ENCODE results near the gene MARS1.
"Not testable (repeated sequence)": the region's sequence is repeated elsewhere in the genome, so short reads cannot be mapped to it uniquely, and the experiment has no call there.

The MARS1 gene

DNA sequence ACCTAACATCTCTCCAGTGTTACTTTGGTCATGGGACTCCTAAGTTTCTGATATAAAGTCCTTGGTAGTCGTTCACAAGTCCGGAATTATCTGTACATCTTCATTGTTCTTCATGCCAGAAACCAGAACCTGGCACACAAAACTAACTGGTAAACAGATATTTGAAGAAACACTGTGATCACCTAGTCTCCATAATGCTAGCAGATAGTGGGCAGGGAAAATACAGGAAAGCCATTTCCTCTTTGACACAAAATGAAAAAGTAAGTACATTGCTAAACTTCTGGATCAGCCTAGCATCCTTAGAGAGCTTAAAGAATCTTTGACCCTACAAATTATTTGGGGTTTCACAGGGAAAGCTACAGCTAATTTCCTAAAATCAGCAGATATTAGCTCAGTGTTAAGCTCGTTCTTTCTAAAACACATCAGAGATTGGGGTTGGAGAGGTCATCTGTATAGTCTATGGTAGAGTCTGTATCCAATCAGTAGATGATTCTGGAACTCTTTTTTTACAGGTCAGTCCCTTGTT lies 27.6 kb downstream of the MARS1 start:
- in situ Hi-C loops (cut with HindIII; ENCODE audit: low sequenced_read_pairs) = no loop called here

DNA sequence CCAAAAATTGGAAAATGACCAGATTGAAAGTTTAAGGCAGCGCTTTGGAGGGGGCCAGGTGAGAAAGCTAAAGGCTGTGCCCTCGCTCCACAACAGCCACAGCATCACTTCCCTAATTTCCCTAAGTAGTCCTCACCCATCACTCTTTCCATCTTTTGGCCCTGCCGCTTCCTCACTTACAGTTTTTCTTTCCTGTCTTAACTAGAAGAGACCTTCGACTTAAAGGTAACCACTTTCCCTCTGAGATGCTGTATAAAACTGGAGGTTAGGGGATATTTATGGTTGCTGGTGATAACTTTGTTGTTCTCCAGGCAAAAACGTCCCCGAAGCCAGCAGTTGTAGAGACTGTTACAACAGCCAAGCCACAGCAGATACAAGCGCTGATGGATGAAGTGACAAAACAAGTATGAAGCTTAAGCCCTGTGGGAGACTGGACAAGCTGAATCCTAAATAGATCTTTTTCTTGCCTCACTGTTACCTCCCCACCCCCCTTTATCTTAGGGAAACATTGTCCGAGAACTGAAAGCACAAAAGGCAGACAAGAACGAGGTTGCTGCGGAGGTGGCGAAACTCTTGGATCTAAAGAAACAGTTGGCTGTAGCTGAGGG lies 28.2 kb downstream of the MARS1 start:
- in situ Hi-C loops (cut with HindIII; ENCODE audit: low sequenced_read_pairs) = no loop called here

GRCh38 chr12:57516617-57517153 lies 28.8 kb downstream of the MARS1 start:
- in situ Hi-C loops (cut with HindIII; ENCODE audit: low sequenced_read_pairs) = no loop called here

- in situ Hi-C loops (cut with HindIII; ENCODE audit: low sequenced_read_pairs) = no loop called here
Observed at GRCh38 chr12:57517187-57517586, 29.3 kb downstream of the MARS1 start.

GRCh38 chr12:57517718-57518117 lies 29.9 kb downstream of the MARS1 start:
- in situ Hi-C loops (cut with HindIII; ENCODE audit: low sequenced_read_pairs) = not testable (repeated sequence)

- in situ Hi-C loops (cut with HindIII; ENCODE audit: low sequenced_read_pairs) = no loop called here
Observed at GRCh38 chr12:57518176-57518919, 30.5 kb downstream of the MARS1 start.

- in situ Hi-C loops (cut with HindIII; ENCODE audit: low sequenced_read_pairs) = no loop called here
Observed at GRCh38 chr12:57518920-57519795, 31.3 kb downstream of the MARS1 start.

DNA sequence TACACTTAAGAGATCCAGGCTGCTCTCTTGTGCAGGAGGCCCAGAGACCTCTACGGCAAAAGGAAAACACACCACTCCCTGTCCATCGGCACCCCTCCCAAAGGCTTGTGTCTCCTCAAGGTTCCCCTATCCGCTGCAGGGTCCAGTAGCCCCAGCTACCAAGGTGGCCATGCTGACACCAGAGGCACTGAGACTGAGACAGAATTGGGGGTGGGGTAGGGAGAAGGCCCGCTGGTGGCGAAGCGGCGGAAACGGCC lies 31.9 kb downstream of the MARS1 start:
- in situ Hi-C loops (cut with HindIII; ENCODE audit: low sequenced_read_pairs) = no loop called here

GRCh38 chr12:57520053-57520818 lies 32.4 kb downstream of the MARS1 start, which contains the start of gene DDIT3:
TSS of gene DDIT3 (minus strand) at chr12:57520514. CDS start at chr12:57517406, 3,108 bp downstream.
- in situ Hi-C loops (cut with HindIII; ENCODE audit: low sequenced_read_pairs) = no loop called here

DNA sequence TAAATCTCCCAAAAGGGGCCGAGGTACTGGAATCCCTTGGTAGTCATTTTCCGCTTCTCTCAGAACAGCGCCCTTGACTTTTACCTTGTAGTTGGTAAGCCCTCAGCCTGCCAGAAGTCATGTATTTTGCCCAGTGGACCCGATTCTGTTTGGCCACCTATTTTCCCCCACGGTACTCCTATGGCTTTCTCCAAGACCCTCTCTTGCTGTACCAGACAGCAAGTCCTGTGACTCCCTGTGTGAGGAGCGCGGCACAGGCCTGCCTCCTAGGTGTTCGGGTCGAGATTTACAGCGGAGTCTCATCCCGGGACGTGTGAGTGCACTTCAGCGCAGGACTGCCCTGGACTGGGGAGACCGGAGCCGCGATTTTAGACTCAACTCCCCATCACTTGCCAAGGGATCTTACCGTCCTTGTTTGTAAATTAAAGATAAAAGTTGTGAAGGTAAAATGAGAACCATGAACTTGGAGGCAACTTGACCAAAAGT lies 33.7 kb downstream of the MARS1 start:
- in situ Hi-C loops (cut with HindIII; ENCODE audit: low sequenced_read_pairs) = no loop called here

GRCh38 chr12:57522011-57522886 lies 34.4 kb downstream of the MARS1 start, which contains the start of gene MBD6:
TSS of gene MBD6 (plus strand) at chr12:57522824. CDS start at chr12:57524304, 1,480 bp downstream.
- in situ Hi-C loops (cut with HindIII; ENCODE audit: low sequenced_read_pairs) = no loop called here

- in situ Hi-C loops (cut with HindIII; ENCODE audit: low sequenced_read_pairs) = no loop called here
Observed at GRCh38 chr12:57522887-57523705, 35.2 kb downstream of the MARS1 start.

DNA sequence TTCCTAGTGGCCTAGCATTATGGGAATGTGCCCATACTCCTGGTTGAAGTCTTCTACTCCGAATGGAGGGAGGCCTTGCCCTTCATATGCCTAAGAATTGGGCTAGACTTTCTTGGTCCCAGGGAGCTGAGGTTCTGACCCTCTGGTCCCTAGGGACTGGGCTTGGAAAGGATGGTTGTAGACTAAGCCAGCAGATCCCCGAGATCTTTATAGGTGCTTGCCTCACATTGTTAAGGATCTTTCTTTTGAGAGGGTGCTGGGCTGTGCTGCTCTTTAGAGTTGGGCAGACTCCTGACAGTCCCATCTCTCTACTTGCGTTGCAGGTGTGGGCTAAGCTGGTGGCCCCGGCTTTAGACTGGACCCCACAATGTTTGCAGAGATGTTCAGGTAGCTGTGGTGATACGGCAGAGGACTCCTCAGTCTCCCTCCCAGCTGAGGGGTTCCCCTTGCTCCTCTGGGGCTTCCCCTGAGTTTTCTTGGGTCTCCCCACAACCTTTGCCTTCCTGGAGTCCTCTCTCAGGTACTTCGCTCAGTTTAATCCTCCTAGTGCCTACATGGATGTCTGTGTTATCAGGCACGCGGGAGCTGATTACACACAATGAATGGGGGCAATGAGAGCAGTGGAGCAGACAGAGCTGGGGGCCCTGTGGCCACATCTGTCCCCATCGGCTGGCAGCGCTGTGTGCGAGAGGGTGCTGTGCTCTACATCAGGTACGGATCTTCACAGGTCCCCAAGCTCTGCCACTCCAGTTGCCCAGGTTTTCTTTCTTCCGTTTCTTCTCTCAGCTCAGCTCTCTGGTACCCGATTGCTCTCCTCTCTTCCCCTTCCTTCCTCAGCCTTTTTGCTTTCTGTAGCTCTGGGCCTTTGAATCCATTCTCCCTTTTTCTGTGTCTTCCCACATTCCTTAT lies 36.1 kb downstream of the MARS1 start:
- in situ Hi-C loops (cut with HindIII; ENCODE audit: low sequenced_read_pairs) = no loop called here

GRCh38 chr12:57524814-57525614 lies 37.1 kb downstream of the MARS1 start:
- in situ Hi-C loops (cut with HindIII; ENCODE audit: low sequenced_read_pairs) = no loop called here

DNA sequence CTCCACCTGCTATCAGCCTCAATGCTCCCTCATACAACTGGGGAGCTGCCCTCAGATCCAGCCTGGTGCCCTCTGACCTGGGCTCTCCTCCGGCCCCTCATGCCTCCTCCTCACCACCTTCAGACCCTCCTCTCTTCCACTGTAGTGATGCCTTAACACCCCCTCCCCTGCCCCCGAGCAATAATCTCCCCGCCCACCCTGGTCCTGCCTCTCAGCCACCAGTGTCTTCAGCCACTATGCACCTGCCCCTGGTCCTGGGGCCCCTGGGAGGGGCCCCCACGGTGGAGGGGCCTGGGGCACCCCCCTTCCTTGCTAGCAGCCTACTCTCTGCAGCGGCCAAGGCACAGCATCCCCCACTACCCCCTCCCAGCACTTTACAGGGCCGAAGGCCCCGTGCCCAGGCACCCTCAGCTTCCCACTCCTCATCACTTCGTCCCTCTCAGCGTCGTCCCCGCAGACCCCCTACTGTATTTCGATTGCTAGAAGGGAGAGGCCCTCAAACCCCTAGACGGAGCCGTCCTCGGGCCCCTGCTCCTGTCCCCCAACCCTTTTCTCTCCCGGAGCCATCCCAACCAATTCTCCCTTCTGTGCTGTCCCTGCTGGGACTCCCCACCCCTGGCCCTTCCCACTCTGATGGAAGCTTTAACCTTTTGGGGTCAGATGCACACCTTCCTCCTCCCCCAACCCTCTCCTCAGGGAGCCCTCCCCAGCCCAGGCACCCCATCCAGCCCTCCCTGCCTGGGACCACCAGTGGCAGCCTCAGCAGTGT lies 37.9 kb downstream of the MARS1 start:
- in situ Hi-C loops (cut with HindIII; ENCODE audit: low sequenced_read_pairs) = no loop called here
